Hepatocyte (in vitro differentiated cells): Measurements from ENCODE around the gene ARHGAP25. TPM values are rescaled to one million over a fixed set of nuclear protein-coding genes. Genes with fewer than 3 reads are reported as not detected.

Experiments used
- DNase-seq: peaks from one replicate; pipeline ENCODE4 v3.0.0-alpha.2; 2016; ENCODE audit warnings: low spot score
- H2AFZ ChIP-seq: fragments of 200-600 bp; sonication (generic); 2 replicates; pipeline ENCODE4 v1.6.0; 2016; ENCODE audit warnings: antibody characterized with exemption, mild to moderate bottlenecking
- H3K27ac ChIP-seq: fragments of 200-600 bp; sonication (generic); 2 replicates; pipeline ENCODE4 v1.5.1; 2016; ENCODE audit warnings: mild to moderate bottlenecking
- H3K27me3 ChIP-seq: fragments of 200-600 bp; sonication (generic); 2 replicates; pipeline ENCODE4 v1.6.1; 2016
- H3K36me3 ChIP-seq: fragments of 200-600 bp; sonication (generic); replicated peaks from 2 replicates; pipeline ENCODE4 v1.5.1; 2016; ENCODE audit warnings: low read depth; ENCODE audit not compliant: insufficient read depth
- H3K4me1 ChIP-seq: fragments of 200-600 bp; sonication (generic); 2 replicates; pipeline ENCODE4 v1.5.1; 2016; ENCODE audit warnings: mild to moderate bottlenecking, moderate library complexity; ENCODE audit not compliant: insufficient read depth
- H3K4me2 ChIP-seq: fragments of 200-600 bp; sonication (generic); 2 replicates; pipeline ENCODE4 v1.6.0; 2016
- H3K4me3 ChIP-seq: fragments of 200-600 bp; sonication (generic); 2 replicates; pipeline ENCODE4 v1.5.1; 2016; ENCODE audit warnings: mild to moderate bottlenecking
- H3K79me2 ChIP-seq: fragments of 200-600 bp; sonication (generic); 2 replicates; pipeline ENCODE4 v1.6.0; 2017; ENCODE audit warnings: mild to moderate bottlenecking
- H3K9me2 ChIP-seq: fragments of 200-600 bp; sonication (generic); replicated peaks from 2 replicates; pipeline ENCODE4 v1.6.0; 2017; ENCODE audit warnings: mild to moderate bottlenecking; ENCODE audit not compliant: insufficient read depth
- H3K9me3 ChIP-seq: fragments of 200-600 bp; sonication (generic); 2 replicates; pipeline ENCODE4 v1.5.1; 2016; ENCODE audit warnings: low read depth, mild to moderate bottlenecking
- H4K20me1 ChIP-seq: fragments of 200-600 bp; sonication (generic); 2 replicates; pipeline ENCODE4 v1.6.0; 2016; ENCODE audit warnings: mild to moderate bottlenecking; ENCODE audit not compliant: insufficient read depth, poor library complexity, severe bottlenecking
- EZH2 ChIP-seq: fragments of 200-600 bp; sonication (generic); IDR thresholded peaks from 2 replicates; pipeline ENCODE4 v1.6.1; 2016; ENCODE audit warnings: antibody characterized with exemption, mild to moderate bottlenecking, borderline replicate concordance
- EZH2phosphoT487 ChIP-seq: fragments of 200-600 bp; sonication (generic); IDR thresholded peaks from one replicate; pipeline ENCODE4 v1.6.1; 2018; ENCODE audit warnings: antibody characterized with exemption, mild to moderate bottlenecking, low read depth, moderate library complexity; ENCODE audit not compliant: unreplicated experiment, severe bottlenecking
- WGBS: methylation state at CpG from one replicate; pipeline ENCODE4 v1.1.6; 2016; ENCODE audit warnings: low lambda C conversion rate; ENCODE audit errors: missing lambda C conversion rate; 5-methylcytosine and 5-hydroxymethylcytosine counted together
- polyA plus RNA-seq: library from polyadenylated mRNA; unstranded; fragments of >200 nt; fragmentation: Nextera tagmentation; extraction: Ambion mirVana; gene quantifications from 2 replicates; pipeline ENCODE4 v1.2.1, GENCODE V29; 2016
- total RNA-seq: library from RNA; depleted of rRNA; stranded (reverse); fragments of >200 nt; gene quantifications from 2 replicates; pipeline ENCODE4 v1.2.3, GENCODE V29; 2014
- TF ChIP-seq, protein P1 (sequence below): fragments of 200-600 bp; sonication (generic); IDR thresholded peaks from 2 replicates; pipeline ENCODE4 v1.5.1; 2016; ENCODE audit warnings: antibody characterized with exemption, mild to moderate bottlenecking; ENCODE audit not compliant: poor library complexity

Gene ARHGAP25
- total and polyA plus RNA-seq, 2 experiments from 2014 or later: 0.21 to 0.47 TPM

DNA sequence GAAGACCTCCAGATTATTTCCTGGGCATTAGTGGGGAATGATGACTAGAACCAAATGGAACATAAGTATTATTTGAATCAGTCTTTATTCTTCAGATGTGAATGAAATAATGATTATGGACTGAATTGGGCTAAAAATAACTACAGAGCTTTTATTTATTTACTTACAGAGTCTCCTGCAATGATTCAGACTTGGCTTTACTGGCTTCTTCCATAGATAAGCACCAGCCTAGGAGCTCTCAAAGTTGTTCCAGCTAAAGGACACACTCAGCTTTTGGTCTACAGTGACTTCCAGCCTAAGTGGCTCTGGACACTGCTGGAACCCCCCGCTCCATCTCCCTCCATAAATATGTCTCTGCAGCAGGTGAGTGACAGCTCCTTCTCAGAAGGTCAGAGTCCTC is 24.3 kb upstream of the ARHGAP25 start:
- Histone ChIP-seq H3K4me1 (no peaks in the 10 kb centered on the region), H3K36me3 (no peaks in the 10 kb centered on the region), H3K4me2 (no peak overlapping the region), H3K9me3 (no peaks in the 10 kb centered on the region), H4K20me1 (no peaks in the 10 kb centered on the region), H2AFZ (no peak overlapping the region), H3K79me2 (no peaks in the 10 kb centered on the region), H3K9me2 (no peaks in the 10 kb centered on the region), H3K4me3 (no peak overlapping the region), H3K27ac (no peak overlapping the region), H3K27me3 (no peaks in the 10 kb centered on the region)
- WGBS: 76% methylated on average over 1 of the region's 1 CpG
- DNase-seq: peak; percentile 28
- TF ChIP-seq EZH2phosphoT487 (no peak), EZH2 (no peak)
- TF ChIP-seq, protein P1, sequence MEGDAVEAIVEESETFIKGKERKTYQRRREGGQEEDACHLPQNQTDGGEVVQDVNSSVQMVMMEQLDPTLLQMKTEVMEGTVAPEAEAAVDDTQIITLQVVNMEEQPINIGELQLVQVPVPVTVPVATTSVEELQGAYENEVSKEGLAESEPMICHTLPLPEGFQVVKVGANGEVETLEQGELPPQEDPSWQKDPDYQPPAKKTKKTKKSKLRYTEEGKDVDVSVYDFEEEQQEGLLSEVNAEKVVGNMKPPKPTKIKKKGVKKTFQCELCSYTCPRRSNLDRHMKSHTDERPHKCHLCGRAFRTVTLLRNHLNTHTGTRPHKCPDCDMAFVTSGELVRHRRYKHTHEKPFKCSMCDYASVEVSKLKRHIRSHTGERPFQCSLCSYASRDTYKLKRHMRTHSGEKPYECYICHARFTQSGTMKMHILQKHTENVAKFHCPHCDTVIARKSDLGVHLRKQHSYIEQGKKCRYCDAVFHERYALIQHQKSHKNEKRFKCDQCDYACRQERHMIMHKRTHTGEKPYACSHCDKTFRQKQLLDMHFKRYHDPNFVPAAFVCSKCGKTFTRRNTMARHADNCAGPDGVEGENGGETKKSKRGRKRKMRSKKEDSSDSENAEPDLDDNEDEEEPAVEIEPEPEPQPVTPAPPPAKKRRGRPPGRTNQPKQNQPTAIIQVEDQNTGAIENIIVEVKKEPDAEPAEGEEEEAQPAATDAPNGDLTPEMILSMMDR: no peak

DNA sequence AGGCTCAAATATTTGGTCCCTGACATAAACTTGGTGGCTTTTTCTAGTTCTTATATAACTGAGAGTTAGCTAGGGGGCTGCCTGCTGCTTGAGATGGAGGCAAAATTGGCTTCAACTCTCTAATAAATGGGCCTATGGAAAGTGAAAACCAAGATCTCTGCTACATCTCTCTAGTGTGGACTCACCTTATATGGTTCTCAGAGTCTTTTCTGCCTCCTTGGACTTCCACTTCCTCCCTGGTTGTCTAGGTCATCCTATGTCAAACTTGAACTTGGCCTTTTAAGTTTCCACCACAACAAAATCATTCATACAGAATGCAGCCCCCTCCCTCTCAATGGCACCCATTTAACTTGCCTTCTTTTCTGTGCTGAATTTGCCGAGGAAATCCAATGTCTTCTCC is 23.9 kb upstream of the ARHGAP25 start:
- H3K27me3 ChIP-seq: no peaks in the 10 kb centered on the region
- no peak overlapping the region for H3K4me2 ChIP-seq
- no peak overlapping the region for H3K27ac ChIP-seq
- H2AFZ ChIP-seq: no peak overlapping the region
- no peak for TF ChIP-seq EZH2phosphoT487
- TF ChIP-seq, protein P1: no peak
- no peak for TF ChIP-seq EZH2
- H3K79me2 ChIP-seq: no peaks in the 10 kb centered on the region
- H4K20me1 ChIP-seq: no peaks in the 10 kb centered on the region
- no peak overlapping the region for H3K4me3 ChIP-seq
- no peak for DNase-seq
- no peaks in the 10 kb centered on the region for H3K9me3 ChIP-seq
- WGBS: 88% methylated on average over 1 of the region's 1 CpG
- no peaks in the 10 kb centered on the region for H3K36me3 ChIP-seq
- no peaks in the 10 kb centered on the region for H3K9me2 ChIP-seq
- no peaks in the 10 kb centered on the region for H3K4me1 ChIP-seq

DNA sequence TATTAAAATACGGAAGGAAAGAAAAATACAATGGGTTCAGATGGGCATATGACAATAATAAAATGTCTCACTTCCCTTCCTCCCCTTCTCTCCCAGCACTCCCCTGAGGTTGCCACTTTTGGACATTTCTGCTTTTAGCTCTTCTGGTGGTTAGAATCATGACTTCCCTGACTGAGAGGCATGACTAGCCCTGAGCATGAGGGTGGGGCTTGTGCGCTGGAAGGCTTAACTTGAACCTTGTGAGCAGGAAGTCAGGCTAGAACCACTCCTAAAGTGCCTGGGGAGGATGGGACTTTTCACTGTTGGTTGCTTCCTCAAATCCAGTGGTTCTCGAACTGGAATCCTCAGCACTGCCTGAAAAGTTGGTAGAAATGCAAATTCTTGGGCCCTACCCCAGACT is 19.7 kb upstream of the ARHGAP25 start:
- H3K27me3 ChIP-seq: no peaks in the 10 kb centered on the region
- no peaks in the 10 kb centered on the region for H3K9me2 ChIP-seq
- H3K27ac ChIP-seq: no peak overlapping the region
- TF ChIP-seq EZH2phosphoT487 (no peak), EZH2 (no peak)
- TF ChIP-seq, protein P1: no peak
- no peak for DNase-seq
- WGBS: 65% methylated on average over 3 of the region's 3 CpGs
- no peaks in the 10 kb centered on the region for H3K36me3 ChIP-seq
- H3K4me1 ChIP-seq: no peaks in the 10 kb centered on the region
- H3K79me2 ChIP-seq: no peaks in the 10 kb centered on the region
- H3K4me2 ChIP-seq: no peak overlapping the region
- H3K9me3 ChIP-seq: no peaks in the 10 kb centered on the region
- no peak overlapping the region for H3K4me3 ChIP-seq
- no peak overlapping the region for H2AFZ ChIP-seq
- no peaks in the 10 kb centered on the region for H4K20me1 ChIP-seq
